ENCODE results near the gene KRT3. TPM values are rescaled to one million over a fixed set of nuclear protein-coding genes. Genes with fewer than 3 reads are reported as not detected.

KRT3 gene
- total RNA-seq, 1 experiment from 2014 or later = not detected

DNA sequence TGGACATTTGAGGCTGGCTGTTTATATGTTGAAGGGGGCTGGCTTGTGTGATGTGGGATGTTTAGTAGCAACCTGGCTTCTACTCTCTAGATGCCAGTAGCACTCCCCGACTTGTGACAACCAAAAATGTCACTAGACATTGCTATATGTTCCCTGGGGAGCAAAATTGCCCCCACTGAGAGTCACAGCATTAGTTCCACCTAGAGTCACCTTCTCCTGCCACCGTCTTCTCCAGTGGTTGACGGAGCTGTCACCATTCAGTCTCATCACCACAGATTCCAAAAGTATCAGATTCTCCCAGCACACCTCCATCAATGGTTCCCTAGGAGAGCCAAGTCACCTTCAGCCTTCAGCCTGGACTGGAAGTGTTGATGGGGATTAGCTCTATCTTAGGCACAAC lies 11.0 kb downstream of the KRT3 start:
- Histone ChIP-seq H3K9me3 (ENCODE audit: control insufficient read depth, insufficient read depth, low read depth, low read length) (no peaks in the 10 kb centered on the region), H3K27me3 (ENCODE audit: control insufficient read depth, insufficient read depth, low read length) (peaks cover 13% of the 10 kb centered on the region), H3K36me3 (ENCODE audit: control insufficient read depth, insufficient read depth, low read length) (no peaks in the 10 kb centered on the region), H3K4me1 (ENCODE audit: control insufficient read depth, insufficient read depth, low read length) (no peaks in the 10 kb centered on the region), H3K4me3 (ENCODE audit: low read depth in 2 of 2, low read length in 2 of 2) (no peak overlapping the region), H3K27ac (ENCODE audit: low read length) (no peak overlapping the region)
- CTCF ChIA-PET = no interaction called here
- in situ Hi-C loops (cut with HindIII; ENCODE audit: low pct_unique_long_range_greater_than_20kb, low sequenced_read_pairs) (no loop called here), intact Hi-C loops (cut with micrococcal nuclease; ENCODE audit: unreplicated experiment) (no loop called here)
- no TSS peak for BruUV-seq (replicated peaks)
- DNase-seq (ENCODE audit: low read depth, low spot score) (no peak), ATAC-seq (no peak)
- TF ChIP-seq POLR2AphosphoS5 (IDR thresholded peaks at IDR 0.05; ENCODE audit: low read depth, low read length) (no peak), TCF7L2 (IDR thresholded peaks at IDR 0.05; ENCODE audit: low read depth, low read length) (no peak)
- TF ChIP-seq, protein P1, sequence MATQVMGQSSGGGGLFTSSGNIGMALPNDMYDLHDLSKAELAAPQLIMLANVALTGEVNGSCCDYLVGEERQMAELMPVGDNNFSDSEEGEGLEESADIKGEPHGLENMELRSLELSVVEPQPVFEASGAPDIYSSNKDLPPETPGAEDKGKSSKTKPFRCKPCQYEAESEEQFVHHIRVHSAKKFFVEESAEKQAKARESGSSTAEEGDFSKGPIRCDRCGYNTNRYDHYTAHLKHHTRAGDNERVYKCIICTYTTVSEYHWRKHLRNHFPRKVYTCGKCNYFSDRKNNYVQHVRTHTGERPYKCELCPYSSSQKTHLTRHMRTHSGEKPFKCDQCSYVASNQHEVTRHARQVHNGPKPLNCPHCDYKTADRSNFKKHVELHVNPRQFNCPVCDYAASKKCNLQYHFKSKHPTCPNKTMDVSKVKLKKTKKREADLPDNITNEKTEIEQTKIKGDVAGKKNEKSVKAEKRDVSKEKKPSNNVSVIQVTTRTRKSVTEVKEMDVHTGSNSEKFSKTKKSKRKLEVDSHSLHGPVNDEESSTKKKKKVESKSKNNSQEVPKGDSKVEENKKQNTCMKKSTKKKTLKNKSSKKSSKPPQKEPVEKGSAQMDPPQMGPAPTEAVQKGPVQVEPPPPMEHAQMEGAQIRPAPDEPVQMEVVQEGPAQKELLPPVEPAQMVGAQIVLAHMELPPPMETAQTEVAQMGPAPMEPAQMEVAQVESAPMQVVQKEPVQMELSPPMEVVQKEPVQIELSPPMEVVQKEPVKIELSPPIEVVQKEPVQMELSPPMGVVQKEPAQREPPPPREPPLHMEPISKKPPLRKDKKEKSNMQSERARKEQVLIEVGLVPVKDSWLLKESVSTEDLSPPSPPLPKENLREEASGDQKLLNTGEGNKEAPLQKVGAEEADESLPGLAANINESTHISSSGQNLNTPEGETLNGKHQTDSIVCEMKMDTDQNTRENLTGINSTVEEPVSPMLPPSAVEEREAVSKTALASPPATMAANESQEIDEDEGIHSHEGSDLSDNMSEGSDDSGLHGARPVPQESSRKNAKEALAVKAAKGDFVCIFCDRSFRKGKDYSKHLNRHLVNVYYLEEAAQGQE (IDR thresholded peaks at IDR 0.05; ENCODE audit: insufficient read depth in 1 of 2, low read depth in 2 of 2, low read length in 1 of 2) = no peak
- TF ChIP-seq, protein P2, sequence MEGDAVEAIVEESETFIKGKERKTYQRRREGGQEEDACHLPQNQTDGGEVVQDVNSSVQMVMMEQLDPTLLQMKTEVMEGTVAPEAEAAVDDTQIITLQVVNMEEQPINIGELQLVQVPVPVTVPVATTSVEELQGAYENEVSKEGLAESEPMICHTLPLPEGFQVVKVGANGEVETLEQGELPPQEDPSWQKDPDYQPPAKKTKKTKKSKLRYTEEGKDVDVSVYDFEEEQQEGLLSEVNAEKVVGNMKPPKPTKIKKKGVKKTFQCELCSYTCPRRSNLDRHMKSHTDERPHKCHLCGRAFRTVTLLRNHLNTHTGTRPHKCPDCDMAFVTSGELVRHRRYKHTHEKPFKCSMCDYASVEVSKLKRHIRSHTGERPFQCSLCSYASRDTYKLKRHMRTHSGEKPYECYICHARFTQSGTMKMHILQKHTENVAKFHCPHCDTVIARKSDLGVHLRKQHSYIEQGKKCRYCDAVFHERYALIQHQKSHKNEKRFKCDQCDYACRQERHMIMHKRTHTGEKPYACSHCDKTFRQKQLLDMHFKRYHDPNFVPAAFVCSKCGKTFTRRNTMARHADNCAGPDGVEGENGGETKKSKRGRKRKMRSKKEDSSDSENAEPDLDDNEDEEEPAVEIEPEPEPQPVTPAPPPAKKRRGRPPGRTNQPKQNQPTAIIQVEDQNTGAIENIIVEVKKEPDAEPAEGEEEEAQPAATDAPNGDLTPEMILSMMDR (IDR thresholded peaks at IDR 0.05) = no peak
- POLR2A ChIA-PET = no interaction called here

DNA sequence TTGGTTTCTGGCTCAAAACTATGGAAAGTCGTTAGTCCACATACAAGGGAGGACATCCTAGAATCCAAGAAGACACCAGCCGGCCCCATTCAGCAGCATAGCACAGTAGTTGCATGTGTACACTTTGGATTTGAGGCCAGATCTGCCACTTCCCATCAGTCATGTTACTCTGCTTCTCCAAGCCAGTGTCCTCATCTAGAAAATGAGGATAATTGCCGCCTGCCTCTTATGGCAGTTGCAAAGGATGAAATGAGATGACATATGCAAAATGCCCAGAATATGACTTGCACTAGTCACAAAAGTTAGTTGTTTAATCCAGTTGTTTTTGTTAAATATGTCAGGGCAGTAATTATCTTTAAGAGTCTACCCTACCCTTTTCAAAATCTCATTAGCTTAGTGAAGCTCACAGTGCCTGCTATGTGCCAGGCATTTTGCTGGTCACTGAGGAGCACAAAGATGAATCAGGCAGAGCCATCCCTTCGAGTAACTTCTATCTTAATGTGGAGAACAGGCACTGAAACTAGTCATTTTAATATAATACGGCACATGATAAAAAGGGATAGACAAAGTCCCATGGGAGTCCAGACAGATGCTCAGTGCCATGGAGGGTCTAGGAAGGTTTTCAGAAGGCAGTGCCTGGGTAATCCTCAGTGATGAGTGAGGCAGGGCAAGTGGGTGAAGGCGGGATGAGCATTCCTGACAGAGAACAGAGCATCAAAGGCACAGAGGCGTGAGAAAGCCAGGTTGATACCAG lies 12.2 kb downstream of the KRT3 start:
- H3K4me1 ChIP-seq (ENCODE audit: control insufficient read depth, insufficient read depth, low read length) = no peaks in the 10 kb centered on the region
- ATAC-seq (no peak), DNase-seq (ENCODE audit: low read depth, low spot score) (no peak)
- no peaks in the 10 kb centered on the region for H3K36me3 ChIP-seq (ENCODE audit: control insufficient read depth, insufficient read depth, low read length)
- TF ChIP-seq TCF7L2 (IDR thresholded peaks at IDR 0.05; ENCODE audit: low read depth, low read length) (no peak), SIN3A (IDR thresholded peaks at IDR 0.05; ENCODE audit: borderline replicate concordance, insufficient read depth, low read depth, low read length) (no peak), POLR2AphosphoS5 (IDR thresholded peaks at IDR 0.05; ENCODE audit: low read depth, low read length) (no peak)
- TF ChIP-seq, protein P2 (IDR thresholded peaks at IDR 0.05) = no peak
- TF ChIP-seq, protein P1 (IDR thresholded peaks at IDR 0.05; ENCODE audit: insufficient read depth in 1 of 2, low read depth in 2 of 2, low read length in 1 of 2) = no peak
- H3K9me3 ChIP-seq (ENCODE audit: control insufficient read depth, insufficient read depth, low read depth, low read length) = no peaks in the 10 kb centered on the region
- in situ Hi-C loops (cut with HindIII; ENCODE audit: low pct_unique_long_range_greater_than_20kb, low sequenced_read_pairs) (no loop called here), intact Hi-C loops (cut with micrococcal nuclease; ENCODE audit: unreplicated experiment) (no loop called here)
- no peak overlapping the region for H3K27ac ChIP-seq (ENCODE audit: low read length)
- peaks cover 18% of the 10 kb centered on the region for H3K27me3 ChIP-seq (ENCODE audit: control insufficient read depth, insufficient read depth, low read length)
- no peak overlapping the region for H3K4me3 ChIP-seq (ENCODE audit: low read depth in 2 of 2, low read length in 2 of 2)
- CTCF ChIA-PET = no interaction called here
- BruUV-seq (replicated peaks) = no TSS peak
- POLR2A ChIA-PET = no interaction called here

All from Panc1 (cell line).